HG03439 (cell line): ENCODE data around the gene SLC2A8.

Experiments used
- ATAC-seq: cut with Tn5 transposase; IDR thresholded peaks from one replicate; pipeline ENCODE4 v1.9.1; 2021; ENCODE audit warnings: mild to moderate bottlenecking, moderate library complexity; ENCODE audit not compliant: unreplicated experiment

Gene SLC2A8

DNA sequence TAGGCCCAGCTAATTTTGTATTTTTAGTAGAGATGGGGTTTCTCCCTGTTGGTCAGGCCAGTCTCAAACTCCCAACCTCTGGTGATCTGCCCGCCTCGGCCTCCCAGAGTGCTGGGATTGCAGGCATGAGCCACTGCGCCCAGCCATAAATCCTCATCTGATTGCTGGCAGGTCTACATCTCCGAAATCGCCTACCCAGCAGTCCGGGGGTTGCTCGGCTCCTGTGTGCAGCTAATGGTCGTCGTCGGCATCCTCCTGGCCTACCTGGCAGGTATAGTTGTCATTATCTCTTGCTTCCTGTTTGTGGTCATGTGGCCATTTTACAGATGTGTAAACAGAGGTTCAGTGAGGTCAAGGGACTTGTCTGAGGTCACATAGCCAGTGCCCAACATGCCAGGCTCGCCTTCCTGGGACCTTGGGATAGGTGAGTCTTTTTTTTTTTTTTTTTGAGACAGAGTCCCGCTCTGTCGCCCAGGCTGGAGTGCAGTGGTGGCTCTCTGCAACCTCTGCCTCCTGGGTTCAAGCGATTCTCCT, 2.8 kb downstream of the SLC2A8 start:
- ATAC-seq, result no peak

DNA sequence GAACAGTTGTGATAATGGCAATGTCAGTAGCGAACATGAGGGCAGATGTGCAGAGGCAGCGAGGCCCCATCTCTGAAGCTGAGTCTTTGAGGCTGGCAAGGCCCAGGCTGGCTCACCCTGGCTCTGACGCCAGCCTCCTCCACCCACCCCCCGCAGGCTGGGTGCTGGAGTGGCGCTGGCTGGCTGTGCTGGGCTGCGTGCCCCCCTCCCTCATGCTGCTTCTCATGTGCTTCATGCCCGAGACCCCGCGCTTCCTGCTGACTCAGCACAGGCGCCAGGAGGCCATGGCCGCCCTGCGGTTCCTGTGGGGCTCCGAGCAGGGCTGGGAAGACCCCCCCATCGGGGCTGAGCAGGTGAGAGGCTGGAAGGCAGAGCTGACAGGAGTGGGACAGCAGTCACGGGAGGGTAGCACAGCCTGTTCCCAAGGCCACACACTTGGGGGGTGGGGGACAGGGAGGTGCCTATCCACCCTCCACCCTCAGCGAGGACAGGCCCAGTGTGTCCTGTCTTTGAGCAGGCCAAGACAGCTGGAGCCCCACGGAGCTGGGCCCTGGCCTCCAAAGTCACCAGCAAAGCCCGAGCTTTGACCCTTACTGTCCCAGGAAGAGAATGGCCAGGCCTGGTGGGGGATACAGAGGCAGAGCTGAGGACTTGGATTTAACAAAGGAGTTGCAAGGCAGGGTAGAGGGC, 5.6 kb downstream of the SLC2A8 start:
- ATAC-seq, result no peak

- no peak for ATAC-seq
These were observed 6.7 kb downstream of the SLC2A8 start for GRCh38 chr9:127403507-127404192.

GRCh38 chr9:127404631-127405030, 7.7 kb downstream of the SLC2A8 start:
- ATAC-seq, result no peak

GRCh38 chr9:127405344-127406125, 8.6 kb downstream of the SLC2A8 start:
- no peak for ATAC-seq

GRCh38 chr9:127406799-127407491, 10.0 kb downstream of the SLC2A8 start:
- ATAC-seq, result no peak

GRCh38 chr9:127407492-127407843, 10.5 kb downstream of the SLC2A8 start:
- no peak for ATAC-seq

DNA sequence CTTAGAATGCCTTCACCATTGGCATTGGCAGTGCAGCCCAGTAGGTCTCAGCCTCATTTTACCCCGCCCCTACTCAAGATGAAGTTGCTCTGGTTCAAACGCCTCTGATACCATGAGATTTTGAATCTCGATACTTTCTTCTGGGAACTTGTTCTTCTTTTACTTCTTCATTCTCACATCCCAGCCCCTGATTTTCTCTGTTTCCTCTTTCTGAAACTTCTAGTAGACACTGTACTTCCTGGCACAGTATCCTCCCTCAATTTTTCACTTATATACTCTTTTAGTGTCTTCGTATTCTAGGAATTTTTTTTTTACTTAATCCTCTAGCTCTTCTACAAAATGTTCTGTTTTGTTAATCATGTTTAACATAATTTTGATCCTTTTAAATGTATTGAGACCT, 14.2 kb downstream of the SLC2A8 start:
- no peak for ATAC-seq

GRCh38 chr9:127415141-127415540, 18.2 kb downstream of the SLC2A8 start:
- ATAC-seq, result no peak

- ATAC-seq, result no peak
These were observed 18.7 kb downstream of the SLC2A8 start for GRCh38 chr9:127415657-127416056.

- ATAC-seq, result no peak
These were observed 20.4 kb downstream of the SLC2A8 start for GRCh38 chr9:127417131-127418036.

DNA sequence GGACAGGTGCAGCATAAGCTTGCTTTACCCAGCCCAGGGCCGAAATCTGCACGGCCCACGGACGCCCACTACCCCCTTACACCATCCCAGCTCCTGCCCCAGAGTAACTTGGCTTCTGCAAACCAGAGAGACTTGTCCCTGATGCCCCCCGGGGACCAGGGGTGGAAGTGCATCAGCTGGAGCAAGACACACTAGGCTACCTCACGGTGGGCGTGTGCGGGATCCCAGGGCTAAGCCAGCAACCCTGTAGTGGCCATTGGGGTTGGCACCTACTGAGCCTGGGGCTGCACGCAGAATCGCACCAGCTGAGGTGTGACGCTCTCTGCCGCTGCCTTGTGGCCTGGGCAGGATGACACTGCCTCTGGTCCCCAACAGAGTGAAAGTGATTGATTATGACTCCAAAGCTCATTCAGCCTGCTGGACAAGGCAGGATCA, 21.1 kb downstream of the SLC2A8 start:
- no peak for ATAC-seq

DNA sequence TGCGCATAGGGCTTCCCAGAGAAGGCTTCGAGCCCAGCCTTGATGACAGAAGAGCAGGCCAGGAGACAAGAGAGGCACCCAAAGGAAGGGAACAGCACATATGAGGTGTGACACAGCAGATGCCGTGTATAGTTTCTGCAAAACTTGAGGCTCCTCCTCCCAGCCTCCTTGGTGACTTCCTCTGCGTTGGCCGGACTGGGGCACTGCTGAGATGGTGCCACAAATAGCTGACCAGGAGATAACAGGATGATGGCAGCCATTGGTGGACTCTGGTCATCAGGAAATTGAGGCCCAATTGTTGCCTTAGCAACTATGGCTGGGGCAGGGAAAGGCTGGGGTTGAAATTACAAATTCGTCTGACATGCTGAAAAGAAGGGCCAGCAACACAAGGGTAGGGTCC, 22.4 kb downstream of the SLC2A8 start:
- no peak for ATAC-seq

GRCh38 chr9:127421057-127421456, 24.1 kb downstream of the SLC2A8 start:
- no peak for ATAC-seq

DNA sequence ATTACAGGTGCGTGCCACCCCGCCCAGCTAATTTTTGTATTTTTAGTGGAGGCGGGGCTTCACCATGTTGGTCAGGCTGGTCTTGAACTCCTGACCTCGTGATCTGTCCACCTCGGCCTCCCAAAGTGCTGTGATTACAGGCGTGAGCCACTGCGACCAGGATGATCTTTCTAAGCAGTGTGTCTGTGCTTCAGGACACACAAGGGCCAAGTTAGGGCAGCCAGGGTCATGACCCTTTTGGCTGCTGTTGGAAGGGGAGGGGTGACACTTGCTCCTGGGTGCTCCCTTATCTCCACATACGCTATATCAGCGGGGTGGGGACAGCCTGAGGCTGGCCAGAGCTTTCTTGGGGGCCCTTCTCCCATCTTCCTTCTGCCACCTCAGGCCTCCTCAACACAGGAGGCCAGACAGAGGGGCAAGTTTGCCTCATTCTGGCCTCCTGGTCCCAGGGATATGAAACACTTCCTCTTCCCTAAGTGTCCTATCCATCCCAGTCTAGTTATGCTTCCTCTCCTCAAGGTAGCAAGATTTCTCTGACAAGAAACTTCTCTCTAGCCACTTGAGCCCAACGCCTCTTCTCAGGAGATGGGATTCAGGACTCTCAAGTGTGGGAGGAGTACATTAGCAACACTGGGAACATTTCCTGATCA, 25.3 kb downstream of the SLC2A8 start:
- no peak for ATAC-seq

DNA sequence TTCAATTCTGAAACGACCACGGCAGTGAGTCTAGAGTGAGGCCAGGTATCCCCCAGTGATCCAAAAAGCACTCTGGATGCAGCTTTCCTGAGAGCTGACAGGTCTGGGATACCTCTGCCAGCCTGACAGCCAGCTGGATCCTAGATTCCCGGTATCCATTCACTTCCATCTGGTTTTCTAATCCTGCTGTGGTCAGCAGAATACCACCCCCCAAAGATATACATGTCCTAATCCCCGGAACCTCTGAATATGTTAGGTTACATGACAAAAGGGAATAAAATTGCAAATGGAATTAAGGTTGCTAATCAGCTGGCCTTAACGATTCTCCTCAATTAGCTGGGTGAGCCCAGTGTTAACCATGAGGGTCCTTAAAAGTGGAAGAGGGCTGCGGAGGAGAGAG, 25.8 kb downstream of the SLC2A8 start:
- ATAC-seq, result no peak

GRCh38 chr9:127423476-127423933, 26.5 kb downstream of the SLC2A8 start:
- ATAC-seq, result no peak

GRCh38 chr9:127423934-127424675, 27.1 kb downstream of the SLC2A8 start, which contains the start of gene ZNF79:
Gene ZNF79, plus strand, starts transcription at chr9:127424382. Its CDS starts 406 bp downstream, at chr9:127424788.
- peak; percentile 86 for ATAC-seq

DNA sequence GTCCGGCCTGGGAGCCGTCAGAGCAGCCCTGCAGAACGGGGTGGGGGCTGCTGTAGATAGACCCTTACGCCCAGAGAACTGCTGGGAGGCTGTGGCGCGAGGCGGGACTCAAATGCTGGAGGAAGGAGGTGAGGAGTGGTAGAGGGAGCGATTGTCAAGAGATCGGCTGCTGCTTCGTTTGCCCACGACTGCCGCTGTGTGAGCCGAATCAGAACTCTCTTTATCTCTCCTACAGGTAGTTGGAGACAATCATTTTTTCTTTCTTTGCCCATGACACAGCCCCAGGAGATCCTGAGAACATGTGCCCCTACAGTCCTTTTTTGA, 27.7 kb downstream of the SLC2A8 start:
- no peak for ATAC-seq
